GM21737 (cell line): ENCODE results near the gene LVRN.

Experiments
- ATAC-seq: cut with Tn5 transposase; IDR thresholded peaks from one replicate; pipeline ENCODE4 v1.9.1; 2021; ENCODE audit warnings: mild to moderate bottlenecking, moderate library complexity; ENCODE audit not compliant: unreplicated experiment

LVRN gene

GRCh38 chr5:115961381-115962238 is 665 bp upstream of the LVRN start:
- ATAC-seq, result no peak

GRCh38 chr5:115962565-115963402 is 509 bp downstream of the LVRN start:
- no peak for ATAC-seq

GRCh38 chr5:115963566-115963965 is 1.3 kb downstream of the LVRN start:
- ATAC-seq, result no peak

GRCh38 chr5:115968770-115969169 is 6.5 kb downstream of the LVRN start:
- no peak for ATAC-seq

- ATAC-seq, result no peak
Observed at GRCh38 chr5:115977096-115977495, 14.8 kb downstream of the LVRN start.

- no peak for ATAC-seq
Observed at GRCh38 chr5:115977988-115978387, 15.7 kb downstream of the LVRN start.

GRCh38 chr5:115978779-115979178 is 16.5 kb downstream of the LVRN start:
- no peak for ATAC-seq

DNA sequence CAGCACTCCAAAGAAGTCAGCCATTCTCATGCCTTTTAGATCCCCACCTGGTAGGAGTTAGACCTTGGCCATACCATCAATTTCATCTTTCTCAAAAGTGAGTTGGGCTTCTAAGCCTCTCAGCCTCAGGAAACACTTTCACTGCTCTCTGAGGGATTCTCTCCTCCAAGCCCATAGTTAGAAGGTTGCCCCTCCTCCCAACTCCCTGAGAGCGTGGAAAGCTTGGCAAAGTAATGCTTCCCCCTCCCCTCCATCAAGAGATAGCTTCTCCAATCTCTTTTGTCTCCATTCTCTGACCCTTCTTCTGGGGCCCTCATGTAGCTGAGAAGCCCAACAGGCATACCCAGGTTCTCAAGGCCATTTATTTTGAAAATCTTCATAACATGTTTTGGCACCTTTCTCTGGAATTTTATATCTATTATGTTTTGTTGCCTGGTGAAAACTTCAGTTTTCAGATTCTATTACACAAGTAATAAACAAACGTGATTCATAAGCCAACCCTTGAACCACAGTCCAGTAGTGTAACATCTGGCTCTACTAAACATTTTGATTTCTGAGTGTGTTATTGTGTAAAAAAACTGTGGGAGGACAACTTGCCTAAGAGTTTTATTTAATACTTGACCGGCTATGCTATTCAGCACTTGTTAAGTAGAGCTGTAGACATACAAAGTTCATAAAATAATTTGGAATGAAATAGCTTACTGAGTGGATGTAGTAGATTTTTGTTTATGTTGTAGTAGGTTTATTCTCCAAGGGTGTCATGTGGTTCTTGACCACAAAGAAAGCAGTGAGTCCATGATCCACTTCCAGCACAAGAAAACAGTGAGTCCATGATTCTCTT is 17.1 kb downstream of the LVRN start:
- no peak for ATAC-seq

DNA sequence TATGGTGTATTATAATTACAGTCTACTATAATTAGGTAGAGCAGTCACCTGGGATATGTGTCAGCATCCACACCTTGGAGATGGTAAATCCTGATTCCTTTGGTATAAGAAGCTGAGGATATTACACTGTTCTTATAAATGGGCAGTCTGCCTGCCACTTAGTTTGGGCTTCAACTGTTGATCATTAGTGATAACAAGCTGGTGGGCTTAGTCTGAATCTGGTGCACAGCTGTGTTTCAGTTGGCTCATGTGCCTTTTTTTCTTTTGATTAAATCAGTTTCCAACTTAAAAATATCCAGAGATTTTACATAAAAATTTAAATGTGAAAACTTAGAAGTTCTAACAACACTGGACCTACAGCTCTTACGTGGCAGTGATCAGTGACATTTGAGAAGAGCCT is 21.2 kb downstream of the LVRN start:
- ATAC-seq, result no peak

DNA sequence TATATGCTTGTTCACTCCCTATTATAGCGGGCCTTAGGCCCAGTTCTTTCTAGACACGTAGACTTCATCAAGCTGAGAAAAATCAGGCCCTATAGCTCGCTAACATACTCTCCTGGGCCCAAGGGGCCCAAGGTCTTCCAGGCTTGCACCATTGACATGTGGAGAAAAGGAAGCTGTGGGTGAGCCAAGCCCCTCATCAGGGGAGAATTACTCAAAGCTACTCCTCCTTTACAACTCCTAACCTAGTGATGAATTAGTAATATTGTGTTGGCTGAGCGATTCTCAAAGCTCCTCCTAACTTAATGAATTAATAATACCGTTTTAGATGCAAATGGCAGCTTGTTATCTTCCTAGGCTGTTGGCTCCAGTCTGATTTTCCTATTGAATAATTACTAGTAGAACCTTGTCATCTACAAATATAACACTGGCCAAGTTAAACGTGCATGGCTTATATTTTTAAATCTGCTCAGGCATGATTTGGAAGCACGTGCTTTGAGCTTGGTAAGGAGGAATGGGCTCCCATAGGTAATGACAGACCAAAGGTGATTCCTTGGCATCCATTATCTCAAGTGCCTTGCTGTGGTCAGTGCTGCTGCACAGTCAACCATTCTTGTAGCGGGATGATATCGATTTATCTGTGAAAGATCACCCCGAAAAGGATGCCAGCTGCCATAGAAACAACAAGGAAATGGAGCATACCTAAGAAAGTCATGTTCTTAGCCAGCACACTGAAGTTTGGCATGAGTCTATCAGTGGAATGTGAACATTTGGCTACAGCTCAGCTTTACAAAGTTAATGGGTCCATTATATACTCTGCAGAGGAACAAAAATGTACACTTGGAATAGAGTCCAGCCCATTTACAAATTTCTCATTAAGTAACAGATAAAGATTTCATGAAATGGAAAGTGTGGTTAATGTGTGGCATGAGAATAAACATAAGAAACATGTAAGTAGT is 23.8 kb downstream of the LVRN start:
- no peak for ATAC-seq

DNA sequence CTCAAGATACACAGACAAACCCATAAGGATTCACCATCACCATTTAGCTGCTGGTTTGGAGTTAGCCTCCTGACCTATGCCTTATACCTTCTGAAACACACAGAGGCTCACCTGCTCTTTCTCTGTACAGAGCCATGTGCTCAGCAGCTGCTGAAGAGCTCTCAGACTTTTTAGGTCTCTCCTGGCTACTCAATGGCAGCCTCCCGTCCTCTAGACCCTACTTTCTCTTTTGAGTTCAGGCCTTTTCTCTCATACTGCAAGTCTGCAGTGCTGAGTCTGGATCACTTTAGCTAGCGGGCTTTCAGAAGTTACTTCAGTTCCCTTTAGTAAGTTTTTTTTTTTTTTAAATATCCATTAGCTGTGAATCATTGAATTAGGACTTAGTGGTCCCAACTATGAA is 25.7 kb downstream of the LVRN start:
- ATAC-seq, result no peak

DNA sequence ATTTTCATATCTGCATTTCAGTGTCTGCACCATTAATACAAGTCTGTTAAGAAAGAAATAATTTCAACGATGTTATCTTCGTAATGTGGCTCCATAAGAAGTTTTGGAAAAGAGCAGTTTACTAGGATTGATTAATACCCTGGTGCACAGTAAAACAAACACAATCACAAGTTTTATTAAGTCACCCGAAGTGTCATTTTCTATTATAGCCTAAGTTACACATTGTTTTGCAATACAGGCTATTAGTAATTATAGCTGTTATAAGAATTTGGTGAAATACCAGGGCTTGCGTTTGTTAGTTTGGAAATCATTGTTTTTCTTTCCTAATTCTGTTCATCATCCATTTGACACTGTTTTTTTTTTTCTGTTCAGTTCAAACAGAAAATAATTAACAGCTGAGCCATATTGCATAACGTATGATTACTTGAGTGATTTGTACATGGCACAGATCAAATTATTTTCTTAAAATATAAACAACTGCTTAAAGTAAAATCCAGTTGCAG is 30.6 kb downstream of the LVRN start:
- no peak for ATAC-seq

GRCh38 chr5:115995351-115995750 is 33.1 kb downstream of the LVRN start:
- ATAC-seq, result no peak

DNA sequence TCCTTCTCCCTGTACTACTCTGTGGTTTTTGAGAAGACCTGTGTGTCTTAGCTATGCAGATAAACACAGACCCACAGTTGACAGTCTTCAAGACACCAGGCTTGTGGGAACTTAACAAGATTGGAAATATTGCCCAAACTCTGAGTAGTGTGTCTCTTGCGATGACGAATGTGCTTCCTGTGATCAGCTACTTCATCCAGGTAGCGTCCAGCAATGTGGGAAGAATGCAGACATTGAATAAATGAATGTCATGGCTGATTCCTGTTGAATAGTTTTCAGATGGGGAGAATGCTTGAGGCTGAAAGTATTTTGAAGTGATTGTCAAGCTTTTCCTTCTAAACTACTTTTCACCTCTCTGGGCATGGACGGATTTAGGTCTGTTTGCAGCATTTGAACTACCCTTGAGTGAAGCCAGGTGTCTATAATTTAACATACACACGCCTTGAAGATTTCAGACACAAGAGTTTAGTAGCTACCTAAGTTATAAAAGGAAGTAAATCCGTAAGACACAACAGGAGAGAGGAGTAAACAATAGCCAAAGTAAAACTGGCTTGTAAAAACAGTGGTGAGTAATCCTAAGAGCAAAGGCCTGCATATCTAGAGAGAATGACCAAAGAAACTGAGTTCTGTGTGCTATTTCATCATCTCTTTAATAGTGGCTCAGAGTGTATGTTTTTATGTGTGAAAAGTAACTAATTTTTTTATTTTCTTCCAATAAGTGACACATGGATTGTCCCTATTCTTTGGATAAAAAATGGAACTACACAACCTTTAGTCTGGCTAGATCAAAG is 40.0 kb downstream of the LVRN start:
- no peak for ATAC-seq

DNA sequence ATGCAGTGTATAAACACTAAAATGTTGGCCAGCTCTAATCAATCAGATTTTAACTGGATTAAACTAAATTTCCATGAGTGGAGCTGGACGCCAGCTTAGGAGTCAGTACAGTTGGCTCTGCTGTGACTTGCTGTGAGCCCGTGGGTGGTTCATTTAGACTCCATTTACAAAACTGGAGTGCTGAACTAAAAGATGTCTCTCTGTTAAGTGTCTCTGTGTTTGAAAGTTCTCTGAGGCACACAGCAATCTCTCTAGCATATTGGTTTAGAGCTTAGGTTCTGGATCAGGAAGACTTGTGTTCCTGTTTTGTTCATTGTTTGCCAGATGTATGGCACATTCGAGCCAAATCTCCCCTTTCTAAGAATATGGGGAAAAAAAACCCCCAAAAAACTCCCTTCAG is 42.0 kb downstream of the LVRN start:
- ATAC-seq, result no peak

GRCh38 chr5:116009806-116010205 is 47.5 kb downstream of the LVRN start:
- no peak for ATAC-seq

DNA sequence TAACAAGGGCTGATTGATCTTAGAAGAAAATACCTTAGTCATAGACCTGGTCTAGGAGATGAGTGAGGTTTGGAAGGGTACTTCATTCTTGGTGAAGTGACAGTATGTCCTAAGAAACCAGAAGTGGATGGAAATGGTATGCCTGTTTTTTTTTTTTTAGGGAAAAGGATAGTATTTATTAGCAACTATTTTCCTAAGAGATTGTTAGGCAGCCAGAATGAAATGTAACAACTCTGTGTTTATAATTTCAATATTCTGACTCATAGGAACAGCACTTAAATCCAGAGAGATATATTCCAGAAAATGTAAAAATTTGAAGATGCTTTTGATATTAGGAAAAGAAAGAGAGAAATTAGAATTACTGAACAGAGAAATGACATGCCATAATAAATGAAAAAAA is 48.8 kb downstream of the LVRN start:
- no peak for ATAC-seq

- ATAC-seq, result no peak
Observed at GRCh38 chr5:116013207-116013785, 51.0 kb downstream of the LVRN start.

- no peak for ATAC-seq
Observed at GRCh38 chr5:116013936-116014335, 51.7 kb downstream of the LVRN start.
